Fibroblast of skin of abdomen (primary cell): Measurements from ENCODE around the gene ZDHHC11.
"Not testable (repeated sequence)": the region's sequence is repeated elsewhere in the genome, so short reads cannot be mapped to it uniquely, and the experiment has no call there.

Experiments used
- DNase-seq: peaks from one replicate; pipeline ENCODE4 v3.0.0-alpha.2; 2013

The ZDHHC11 gene

DNA sequence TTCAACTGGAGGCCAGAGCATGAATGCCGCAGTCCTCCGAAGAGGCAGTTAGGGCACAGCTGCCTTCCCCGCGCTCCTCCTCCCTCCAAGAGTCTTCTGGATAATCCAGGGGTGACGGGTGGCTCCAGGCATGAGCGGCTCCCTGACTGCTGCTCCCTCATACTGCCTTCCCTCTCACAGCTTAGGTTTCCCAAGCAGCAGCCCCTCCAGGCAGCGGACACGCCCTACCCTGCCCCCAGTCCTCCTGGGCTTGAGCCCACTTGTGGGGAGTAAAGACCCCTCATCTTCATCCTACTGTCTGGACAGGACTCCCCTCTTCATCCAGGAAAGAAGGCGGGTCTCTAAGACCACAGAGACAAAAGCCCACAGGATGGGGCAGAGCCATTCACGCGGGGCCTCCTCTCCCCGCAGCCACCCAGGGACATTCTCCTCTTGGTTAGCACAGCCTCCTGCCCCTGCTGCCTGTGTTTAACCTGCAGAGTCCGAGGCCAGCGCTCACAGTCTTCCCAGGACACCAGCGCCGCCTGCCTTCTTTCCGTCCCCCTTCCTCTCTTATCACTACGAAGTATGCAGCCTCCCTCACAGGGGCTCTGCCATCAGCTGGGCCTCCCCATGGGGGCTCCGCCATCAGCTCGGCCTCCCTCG is 5.6 kb downstream of the ZDHHC11 start:
- DNase-seq: not testable (repeated sequence)

DNA sequence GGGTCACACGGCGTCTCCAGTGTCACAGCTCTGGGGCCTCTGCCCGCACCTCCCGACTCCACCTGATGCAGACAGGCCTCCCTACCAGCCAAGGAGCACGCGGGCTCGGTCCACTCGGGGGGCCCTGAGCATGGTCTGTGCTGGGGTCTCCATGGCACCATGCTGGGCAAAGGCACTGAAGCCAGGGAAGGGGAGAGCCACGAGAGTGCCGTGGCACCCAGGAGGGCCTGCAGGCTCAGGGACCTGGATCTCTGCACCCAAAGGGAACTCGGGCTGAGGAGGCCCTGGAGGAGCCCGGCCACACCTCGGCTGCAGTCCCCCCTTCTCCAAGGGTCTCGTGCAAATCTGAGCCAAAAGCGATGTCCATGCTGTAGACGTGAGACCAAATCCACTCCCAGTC is 6.4 kb downstream of the ZDHHC11 start:
- not testable (repeated sequence) for DNase-seq

GRCh38 chr5:843926-844325 is 6.9 kb downstream of the ZDHHC11 start:
- not testable (repeated sequence) for DNase-seq

- DNase-seq: not testable (repeated sequence)
Measured at GRCh38 chr5:843371-843770, 7.4 kb downstream of the ZDHHC11 start.

GRCh38 chr5:842402-843221 is 8.2 kb downstream of the ZDHHC11 start:
- DNase-seq: not testable (repeated sequence)

DNA sequence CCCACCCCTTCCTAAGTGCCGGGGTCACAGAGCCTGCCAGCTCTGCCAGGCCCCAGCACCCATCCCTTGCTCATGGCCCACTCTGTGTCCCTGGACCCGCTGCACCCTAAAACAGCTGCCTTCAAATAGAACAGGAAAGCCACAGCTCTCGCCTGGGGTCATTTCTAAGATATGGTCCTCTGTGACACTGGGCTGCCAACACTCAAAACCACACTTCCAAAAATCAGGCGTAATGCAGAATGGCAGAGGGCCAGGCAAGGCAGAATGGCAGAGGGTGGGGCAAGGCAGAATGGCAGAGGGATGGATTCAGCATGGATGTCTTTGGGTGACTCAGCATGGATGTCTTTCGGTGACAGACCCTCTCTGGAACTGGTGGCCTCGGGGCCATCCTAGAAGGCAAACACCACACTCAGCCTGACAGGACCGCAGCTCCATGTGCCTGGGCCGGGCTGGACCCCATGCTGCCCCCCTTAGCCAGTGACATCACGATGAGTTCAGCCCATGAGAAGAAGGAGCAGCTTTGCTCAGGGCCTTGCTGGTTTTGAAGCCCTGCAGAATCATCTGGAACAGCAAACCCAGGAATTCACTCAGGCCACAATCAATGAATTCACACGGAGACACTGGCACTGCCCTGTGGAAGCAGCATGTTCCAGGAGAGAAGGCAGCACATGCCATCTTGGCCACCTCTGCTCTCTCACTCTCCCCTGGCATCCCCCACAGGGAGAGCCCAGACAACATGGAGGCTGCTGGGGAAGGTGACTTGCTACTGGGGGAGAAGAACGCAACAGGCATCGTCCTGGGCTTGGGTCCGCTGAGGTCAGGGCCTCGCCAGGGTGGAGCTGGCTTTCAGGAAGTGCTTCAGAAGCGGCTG is 9.0 kb downstream of the ZDHHC11 start:
- not testable (repeated sequence) for DNase-seq

DNA sequence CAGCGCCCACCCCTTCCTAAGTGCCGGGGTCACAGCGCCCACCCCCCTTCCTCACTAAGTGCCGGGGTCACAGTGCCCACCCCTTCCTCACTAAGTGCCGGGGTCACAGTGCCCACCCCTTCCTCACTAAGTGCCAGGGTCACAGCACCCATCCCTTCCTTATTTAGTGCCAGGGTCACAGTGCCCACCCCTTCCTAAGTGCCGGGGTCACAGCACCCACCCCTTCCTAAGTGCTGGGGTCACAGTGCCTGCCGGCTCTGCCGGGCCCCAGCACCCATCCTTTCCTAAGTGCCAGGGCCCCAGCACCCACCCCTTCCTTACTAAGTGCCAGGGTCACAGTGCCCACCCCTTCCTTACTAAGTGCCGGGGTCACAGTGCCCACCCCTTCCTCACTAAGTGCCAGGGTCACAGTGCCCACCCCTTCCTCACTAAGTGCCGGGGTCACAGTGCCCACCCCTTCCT is 9.8 kb downstream of the ZDHHC11 start:
- not testable (repeated sequence) for DNase-seq

- DNase-seq: not testable (repeated sequence)
Measured at GRCh38 chr5:840118-840973, 10.4 kb downstream of the ZDHHC11 start.

DNA sequence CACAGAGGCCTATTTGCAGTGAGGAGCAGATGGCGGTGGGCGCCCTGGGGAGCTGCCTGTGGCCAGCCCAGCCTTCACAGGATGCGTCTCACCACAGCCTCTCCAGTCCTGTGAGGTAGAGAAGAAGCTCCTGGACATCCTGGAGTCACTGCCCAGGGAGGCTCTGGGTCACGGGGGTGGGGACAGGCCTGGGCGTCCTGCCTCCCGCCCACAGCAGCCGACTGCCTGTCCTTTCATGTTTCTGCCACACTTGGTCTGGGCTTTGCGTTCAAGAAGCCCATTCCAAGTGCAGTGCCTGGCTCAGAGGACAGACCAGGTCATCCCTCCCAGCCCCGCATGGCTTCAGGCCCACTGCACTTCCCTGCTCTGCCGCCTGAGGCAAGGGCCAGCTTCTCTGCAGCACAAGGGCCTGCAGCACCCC is 12.3 kb downstream of the ZDHHC11 start:
- DNase-seq: not testable (repeated sequence)

- DNase-seq: not testable (repeated sequence)
Measured at GRCh38 chr5:837621-838121, 13.1 kb downstream of the ZDHHC11 start.

DNA sequence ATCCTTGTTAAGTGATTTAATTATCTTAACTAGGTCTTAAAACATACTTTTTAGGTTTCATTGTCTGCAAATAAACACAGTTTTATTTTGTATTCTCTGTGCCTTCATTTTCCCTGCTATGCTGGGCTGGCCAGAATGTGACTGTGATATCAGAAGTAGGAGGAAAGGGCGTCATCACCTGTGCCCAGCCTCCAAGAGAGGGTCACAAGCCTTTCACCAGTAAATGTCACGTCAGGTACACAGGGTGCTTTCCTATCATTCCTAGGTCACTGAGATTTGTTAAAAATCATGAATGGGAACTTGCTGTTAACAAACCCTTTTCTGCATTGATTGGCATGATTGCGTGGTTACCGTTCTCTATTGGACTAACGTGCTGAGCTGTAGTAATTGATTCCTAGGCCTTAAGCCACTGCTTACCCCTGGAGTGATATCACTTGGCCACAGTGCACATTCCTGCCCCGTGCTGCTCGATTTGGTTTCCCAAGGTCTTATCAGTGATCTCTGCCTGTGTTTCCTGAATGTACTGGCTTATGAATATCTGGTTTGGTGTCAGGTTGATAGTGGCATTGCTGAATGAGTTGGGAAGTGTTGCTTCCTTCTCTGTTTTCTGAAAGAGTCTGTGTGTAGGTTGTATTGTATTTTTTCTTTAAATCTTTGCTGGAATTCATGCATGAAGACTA is 14.7 kb downstream of the ZDHHC11 start:
- not testable (repeated sequence) for DNase-seq

- not testable (repeated sequence) for DNase-seq
Measured at GRCh38 chr5:834013-834412, 16.8 kb downstream of the ZDHHC11 start.

DNA sequence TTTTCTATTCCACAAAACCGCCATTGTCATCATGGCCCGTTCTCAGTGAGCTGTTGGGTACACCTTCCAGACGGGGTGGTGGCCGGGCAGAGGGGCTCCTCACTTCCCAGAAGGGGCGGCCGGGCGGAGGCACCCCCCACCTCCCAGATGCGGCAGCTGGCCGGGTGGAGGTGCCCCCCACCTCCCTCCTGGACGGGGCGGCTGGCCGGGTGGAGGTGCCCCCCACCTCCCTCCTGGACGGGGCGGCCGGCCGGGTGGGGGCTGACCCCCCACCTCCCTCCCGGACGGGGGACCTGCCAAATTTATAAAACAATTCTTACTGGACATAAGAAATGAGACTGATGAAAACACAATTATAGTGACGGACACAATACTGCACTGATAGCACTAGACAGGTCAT is 22.6 kb downstream of the ZDHHC11 start:
- not testable (repeated sequence) for DNase-seq

- not testable (repeated sequence) for DNase-seq
Measured at GRCh38 chr5:825544-825943, 25.2 kb downstream of the ZDHHC11 start.

DNA sequence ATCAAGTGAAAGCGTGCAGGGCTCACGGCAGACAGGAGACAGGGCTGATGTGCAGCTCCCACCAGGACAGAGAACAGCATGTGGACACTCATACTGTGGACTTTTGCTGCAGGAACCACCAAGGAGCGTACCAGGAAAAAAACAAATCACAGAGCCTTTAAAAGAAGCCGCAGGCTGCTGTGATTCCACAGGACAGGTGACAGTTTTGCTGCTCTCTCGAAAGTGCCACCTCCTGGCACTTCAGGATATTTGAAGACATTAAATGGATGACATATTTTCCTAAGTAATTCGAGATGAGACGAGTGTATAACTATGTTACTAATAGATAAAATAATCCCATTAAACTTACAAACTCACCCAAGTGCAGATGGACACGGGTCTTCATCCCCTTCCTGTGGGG is 29.3 kb downstream of the ZDHHC11 start:
- no peak for DNase-seq

GRCh38 chr5:820245-820644 is 30.5 kb downstream of the ZDHHC11 start:
- no peak for DNase-seq

DNA sequence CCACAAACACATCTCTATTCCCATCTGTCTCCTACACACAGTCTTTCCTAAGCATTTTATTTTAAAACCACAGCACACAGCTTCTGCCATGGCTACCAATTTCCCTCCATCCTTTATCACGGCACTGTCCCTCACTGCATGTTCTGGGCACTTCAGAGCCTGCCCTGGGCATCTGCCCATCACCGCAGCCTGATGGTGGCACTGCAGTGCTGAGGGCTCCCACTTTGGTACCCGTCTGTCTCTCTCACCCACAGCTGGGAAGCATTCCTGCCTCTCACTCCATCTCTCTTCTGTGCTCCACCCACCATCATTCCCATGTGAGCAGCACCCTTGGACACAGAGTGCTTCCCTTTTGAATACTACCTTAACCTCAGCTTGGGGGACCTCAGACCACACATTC is 31.7 kb downstream of the ZDHHC11 start:
- no peak for DNase-seq

DNA sequence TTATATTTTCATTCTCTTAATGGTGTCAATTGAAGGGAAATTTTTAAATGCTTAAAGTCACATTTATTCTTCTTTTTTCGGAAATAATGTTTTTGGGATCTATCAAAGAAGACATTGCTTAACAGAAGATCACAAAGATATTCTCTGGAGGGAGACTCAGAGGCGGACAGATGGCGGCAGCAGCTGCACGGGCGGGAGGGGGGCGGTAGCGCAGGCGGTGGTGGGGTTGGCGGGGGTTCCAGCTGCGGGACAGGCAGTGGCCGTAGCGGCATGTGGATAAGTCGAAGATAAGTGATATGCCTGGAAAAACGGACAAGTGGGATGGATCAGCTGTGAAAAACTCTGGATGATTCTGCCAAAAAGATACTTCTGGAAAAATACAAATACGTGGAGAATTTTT is 34.6 kb downstream of the ZDHHC11 start:
- no peak for DNase-seq

- no peak for DNase-seq
Measured at GRCh38 chr5:815449-815848, 35.3 kb downstream of the ZDHHC11 start.

- not testable (repeated sequence) for DNase-seq
Measured at GRCh38 chr5:813575-813974, 37.2 kb downstream of the ZDHHC11 start.

- DNase-seq: not testable (repeated sequence)
Measured at GRCh38 chr5:811384-811783, 39.4 kb downstream of the ZDHHC11 start.
